ENCODE results near the gene PIGR.

PIGR gene

DNA sequence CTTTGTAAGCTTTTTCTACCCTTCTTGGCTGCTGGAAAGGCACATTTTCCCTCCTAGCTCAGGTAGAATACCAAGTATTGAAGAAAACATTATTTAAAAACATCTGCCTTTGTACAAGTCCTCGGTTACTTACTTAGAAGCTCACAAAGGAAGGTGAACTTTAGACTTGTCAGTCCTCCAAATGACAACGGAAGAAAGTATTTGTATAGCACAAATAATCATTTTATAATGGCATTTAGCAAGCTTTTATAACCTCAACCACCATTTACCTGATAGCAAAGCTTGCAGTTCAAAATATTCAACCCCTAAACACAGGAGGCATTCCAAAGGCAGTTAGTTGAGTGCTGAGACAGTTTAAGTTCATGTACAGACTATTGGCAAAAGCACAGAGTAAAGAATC lies 26.5 kb upstream of the PIGR start:
- H2AFZ ChIP-seq (ENCODE audit: low read length, unreplicated experiment), result no peak overlapping the region
- no peak overlapping the region for H3K4me3 ChIP-seq (ENCODE audit: low read depth, low read length)
- H3K27me3 ChIP-seq (ENCODE audit: insufficient read depth, low read length), result peaks cover 91% of the 10 kb centered on the region
- no peak overlapping the region for H3K27ac ChIP-seq (ENCODE audit: low read depth, low read length)
- H3K79me2 ChIP-seq (ENCODE audit: control insufficient read depth, insufficient read depth, low read length, unreplicated experiment), result no peaks in the 10 kb centered on the region
- H3K4me1 ChIP-seq (ENCODE audit: control insufficient read depth, insufficient read depth, low read length, unreplicated experiment), result no peaks in the 10 kb centered on the region
- no peaks in the 10 kb centered on the region for H3K36me3 ChIP-seq (ENCODE audit: insufficient read depth, low read length)

- no peak overlapping the region for H3K4me3 ChIP-seq (ENCODE audit: low read depth, low read length)
- no peaks in the 10 kb centered on the region for H3K4me1 ChIP-seq (ENCODE audit: control insufficient read depth, insufficient read depth, low read length, unreplicated experiment)
- H2AFZ ChIP-seq (ENCODE audit: low read length, unreplicated experiment), result no peak overlapping the region
- no peaks in the 10 kb centered on the region for H3K36me3 ChIP-seq (ENCODE audit: insufficient read depth, low read length)
- H3K27me3 ChIP-seq (ENCODE audit: insufficient read depth, low read length), result peaks cover 76% of the 10 kb centered on the region
- no peak overlapping the region for H3K27ac ChIP-seq (ENCODE audit: low read depth, low read length)
- H3K79me2 ChIP-seq (ENCODE audit: control insufficient read depth, insufficient read depth, low read length, unreplicated experiment), result no peaks in the 10 kb centered on the region
Observed at GRCh38 chr1:206971029-206971655, 24.9 kb upstream of the PIGR start.

- Histone ChIP-seq H3K4me1 (ENCODE audit: control insufficient read depth, insufficient read depth, low read length, unreplicated experiment) (no peaks in the 10 kb centered on the region), H3K27me3 (ENCODE audit: insufficient read depth, low read length) (peaks cover 71% of the 10 kb centered on the region), H3K27ac (ENCODE audit: low read depth, low read length) (no peak within 1 kb of the TSS), H2AFZ (ENCODE audit: low read length, unreplicated experiment) (no peak within 1 kb of the TSS), H3K79me2 (ENCODE audit: control insufficient read depth, insufficient read depth, low read length, unreplicated experiment) (no peaks in the 10 kb centered on the region), H3K4me3 (ENCODE audit: low read depth, low read length) (no peak within 1 kb of the TSS), H3K36me3 (ENCODE audit: insufficient read depth, low read length) (no peaks in the 10 kb centered on the region)
Observed at GRCh38 chr1:206970446-206970845, 24.2 kb upstream of the PIGR start, which contains the start of gene FCAMR. FCAMR (minus strand) TSS chr1:206970460; CDS start chr1:206970125, 335 bp downstream.

DNA sequence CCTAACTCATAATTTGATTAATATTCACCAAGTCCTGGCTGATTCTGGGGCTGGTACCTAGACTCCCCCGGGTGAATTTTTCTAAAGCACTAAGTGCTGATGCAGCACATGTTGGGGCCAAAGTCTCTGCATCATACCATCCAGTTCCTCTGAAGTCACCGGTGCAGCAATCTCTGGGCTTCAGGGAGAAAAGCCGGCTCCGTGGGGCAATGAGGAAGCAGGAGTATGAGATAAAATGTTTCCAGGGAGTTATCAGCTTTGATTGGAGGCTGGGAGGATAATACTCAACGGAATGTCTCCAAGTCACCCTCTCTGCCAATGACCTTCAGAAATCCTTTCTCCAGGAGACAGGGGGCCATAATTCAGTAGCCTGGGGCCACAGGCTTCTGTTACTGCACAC lies 22.8 kb upstream of the PIGR start:
- no peak overlapping the region for H3K27ac ChIP-seq (ENCODE audit: low read depth, low read length)
- H3K79me2 ChIP-seq (ENCODE audit: control insufficient read depth, insufficient read depth, low read length, unreplicated experiment), result no peaks in the 10 kb centered on the region
- no peak overlapping the region for H2AFZ ChIP-seq (ENCODE audit: low read length, unreplicated experiment)
- H3K4me1 ChIP-seq (ENCODE audit: control insufficient read depth, insufficient read depth, low read length, unreplicated experiment), result no peaks in the 10 kb centered on the region
- peaks cover 60% of the 10 kb centered on the region for H3K27me3 ChIP-seq (ENCODE audit: insufficient read depth, low read length)
- no peak overlapping the region for H3K4me3 ChIP-seq (ENCODE audit: low read depth, low read length)
- H3K36me3 ChIP-seq (ENCODE audit: insufficient read depth, low read length), result no peaks in the 10 kb centered on the region

GRCh38 chr1:206967096-206967849 lies 21.0 kb upstream of the PIGR start:
- H3K4me3 ChIP-seq (ENCODE audit: low read depth, low read length), result no peak overlapping the region
- H3K4me1 ChIP-seq (ENCODE audit: control insufficient read depth, insufficient read depth, low read length, unreplicated experiment), result no peaks in the 10 kb centered on the region
- H3K36me3 ChIP-seq (ENCODE audit: insufficient read depth, low read length), result no peaks in the 10 kb centered on the region
- H3K79me2 ChIP-seq (ENCODE audit: control insufficient read depth, insufficient read depth, low read length, unreplicated experiment), result no peaks in the 10 kb centered on the region
- no peak overlapping the region for H2AFZ ChIP-seq (ENCODE audit: low read length, unreplicated experiment)
- peaks cover 55% of the 10 kb centered on the region for H3K27me3 ChIP-seq (ENCODE audit: insufficient read depth, low read length)
- no peak overlapping the region for H3K27ac ChIP-seq (ENCODE audit: low read depth, low read length)

DNA sequence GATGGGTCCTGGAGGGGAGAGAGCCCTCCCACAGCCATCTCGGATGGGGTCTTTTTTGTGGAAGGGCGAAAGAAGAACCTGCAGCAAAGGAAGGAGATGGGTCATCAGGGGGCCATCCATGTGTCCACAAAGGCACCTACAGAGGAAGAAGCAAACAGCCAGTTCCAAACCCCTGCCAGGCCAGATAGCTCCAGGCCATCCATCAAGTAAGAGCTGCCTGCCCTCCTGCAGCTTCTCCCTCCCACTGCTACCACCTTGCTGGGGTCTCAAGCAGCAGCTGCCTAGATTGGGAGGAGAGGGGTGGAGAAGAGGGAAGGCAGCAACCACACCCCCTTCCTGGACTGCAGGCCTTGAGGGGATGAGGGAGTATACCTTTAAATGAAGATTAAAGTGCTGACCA lies 19.5 kb upstream of the PIGR start:
- Histone ChIP-seq H3K79me2 (ENCODE audit: control insufficient read depth, insufficient read depth, low read length, unreplicated experiment) (no peaks in the 10 kb centered on the region), H3K27me3 (ENCODE audit: insufficient read depth, low read length) (peaks cover 55% of the 10 kb centered on the region), H3K4me1 (ENCODE audit: control insufficient read depth, insufficient read depth, low read length, unreplicated experiment) (no peaks in the 10 kb centered on the region), H2AFZ (ENCODE audit: low read length, unreplicated experiment) (no peak overlapping the region), H3K36me3 (ENCODE audit: insufficient read depth, low read length) (no peaks in the 10 kb centered on the region), H3K4me3 (ENCODE audit: low read depth, low read length) (no peak overlapping the region), H3K27ac (ENCODE audit: low read depth, low read length) (no peak overlapping the region)

DNA sequence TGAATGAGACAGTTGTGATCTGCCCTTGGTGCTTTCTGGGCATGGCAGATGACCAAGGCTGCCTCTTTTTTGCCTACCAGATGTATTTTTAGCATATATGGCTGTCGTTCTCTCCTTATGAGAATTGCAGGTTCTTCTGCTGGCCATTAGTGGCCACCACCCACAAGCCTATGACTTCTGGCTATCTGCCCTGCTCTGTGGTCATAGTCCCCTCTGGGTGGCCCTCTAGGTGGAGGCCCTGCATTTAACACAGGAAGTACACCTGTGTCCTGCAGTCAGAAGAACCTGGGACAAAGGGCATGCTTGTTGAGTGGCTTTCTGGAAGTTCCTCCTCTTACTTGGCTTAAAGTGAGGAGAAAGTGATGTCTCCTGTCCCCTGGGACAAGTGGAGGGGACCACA lies 17.5 kb upstream of the PIGR start:
- Histone ChIP-seq H3K27me3 (ENCODE audit: insufficient read depth, low read length) (peaks cover 52% of the 10 kb centered on the region), H3K4me1 (ENCODE audit: control insufficient read depth, insufficient read depth, low read length, unreplicated experiment) (no peaks in the 10 kb centered on the region), H3K79me2 (ENCODE audit: control insufficient read depth, insufficient read depth, low read length, unreplicated experiment) (no peaks in the 10 kb centered on the region)

GRCh38 chr1:206963119-206963712 lies 16.9 kb upstream of the PIGR start:
- Histone ChIP-seq H3K4me3 (ENCODE audit: low read depth, low read length) (no peak overlapping the region), H3K79me2 (ENCODE audit: control insufficient read depth, insufficient read depth, low read length, unreplicated experiment) (no peaks in the 10 kb centered on the region), H3K36me3 (ENCODE audit: insufficient read depth, low read length) (no peaks in the 10 kb centered on the region), H2AFZ (ENCODE audit: low read length, unreplicated experiment) (no peak overlapping the region), H3K4me1 (ENCODE audit: control insufficient read depth, insufficient read depth, low read length, unreplicated experiment) (no peaks in the 10 kb centered on the region), H3K27me3 (ENCODE audit: insufficient read depth, low read length) (peaks cover 49% of the 10 kb centered on the region), H3K27ac (ENCODE audit: low read depth, low read length) (no peak overlapping the region)

More for the DNA sequence above, 17.5 kb upstream of the PIGR start:
- no peak overlapping the region for H3K27ac ChIP-seq (ENCODE audit: low read depth, low read length)
- H2AFZ ChIP-seq (ENCODE audit: low read length, unreplicated experiment), result no peak overlapping the region
- no peak overlapping the region for H3K4me3 ChIP-seq (ENCODE audit: low read depth, low read length)
- H3K36me3 ChIP-seq (ENCODE audit: insufficient read depth, low read length), result no peaks in the 10 kb centered on the region

- Histone ChIP-seq H3K27me3 (ENCODE audit: insufficient read depth, low read length) (peaks cover 52% of the 10 kb centered on the region), H3K4me1 (ENCODE audit: control insufficient read depth, insufficient read depth, low read length, unreplicated experiment) (no peaks in the 10 kb centered on the region), H3K4me3 (ENCODE audit: low read depth, low read length) (no peak overlapping the region), H3K79me2 (ENCODE audit: control insufficient read depth, insufficient read depth, low read length, unreplicated experiment) (no peaks in the 10 kb centered on the region), H2AFZ (ENCODE audit: low read length, unreplicated experiment) (no peak overlapping the region), H3K27ac (ENCODE audit: low read depth, low read length) (no peak overlapping the region), H3K36me3 (ENCODE audit: insufficient read depth, low read length) (no peaks in the 10 kb centered on the region)
Observed at GRCh38 chr1:206962272-206962671, 16.0 kb upstream of the PIGR start.

- Histone ChIP-seq H3K27me3 (ENCODE audit: insufficient read depth, low read length) (peaks cover 53% of the 10 kb centered on the region), H3K4me3 (ENCODE audit: low read depth, low read length) (no peak overlapping the region), H3K4me1 (ENCODE audit: control insufficient read depth, insufficient read depth, low read length, unreplicated experiment) (no peaks in the 10 kb centered on the region), H3K36me3 (ENCODE audit: insufficient read depth, low read length) (no peaks in the 10 kb centered on the region), H3K79me2 (ENCODE audit: control insufficient read depth, insufficient read depth, low read length, unreplicated experiment) (no peaks in the 10 kb centered on the region), H2AFZ (ENCODE audit: low read length, unreplicated experiment) (no peak overlapping the region), H3K27ac (ENCODE audit: low read depth, low read length) (no peak overlapping the region)
Observed at GRCh38 chr1:206961668-206962067, 15.4 kb upstream of the PIGR start.

All from ACC112 (cell line).